ENCODE data around the gene CHST1. TPM values are rescaled to one million over a fixed set of nuclear protein-coding genes. Genes with fewer than 3 reads are reported as not detected.

The CHST1 gene
- total RNA-seq, 1 donor from 2014 or later: 59.2 TPM

- Mint-ChIP-seq H3K36me3 (ENCODE audit: unreplicated experiment) (peaks cover 5% of the 10 kb centered on the region), H3K9me3 (ENCODE audit: unreplicated experiment) (peaks cover 10% of the 10 kb centered on the region), H3K27ac (ENCODE audit: unreplicated experiment) (no peak overlapping the region), H3K4me3 (ENCODE audit: unreplicated experiment) (no peak overlapping the region), H3K4me1 (ENCODE audit: low read depth, unreplicated experiment) (peaks cover 17% of the 10 kb centered on the region), H3K27me3 (ENCODE audit: unreplicated experiment) (peaks cover 11% of the 10 kb centered on the region)
- DNase-seq: no peak
- no peak for TF ChIP-seq CTCF (IDR thresholded peaks at IDR 0.05; ENCODE audit: partially characterized antibody, unreplicated experiment)
Measured at GRCh38 chr11:45649544-45650165, 15.8 kb downstream of the CHST1 start.

GRCh38 chr11:45648931-45649330 is 16.5 kb downstream of the CHST1 start:
- Mint-ChIP-seq H3K4me1 (ENCODE audit: low read depth, unreplicated experiment) (peaks cover 15% of the 10 kb centered on the region), H3K27ac (ENCODE audit: unreplicated experiment) (peak overlapping the region; percentile 1), H3K9me3 (ENCODE audit: unreplicated experiment) (peaks cover 10% of the 10 kb centered on the region), H3K4me3 (ENCODE audit: unreplicated experiment) (no peak overlapping the region), H3K36me3 (ENCODE audit: unreplicated experiment) (peaks cover 9% of the 10 kb centered on the region), H3K27me3 (ENCODE audit: unreplicated experiment) (peaks cover 12% of the 10 kb centered on the region)
- no peak for TF ChIP-seq CTCF (IDR thresholded peaks at IDR 0.05; ENCODE audit: partially characterized antibody, unreplicated experiment)
- DNase-seq: no peak

GRCh38 chr11:45647786-45648185 is 17.6 kb downstream of the CHST1 start:
- no peak for TF ChIP-seq CTCF (IDR thresholded peaks at IDR 0.05; ENCODE audit: partially characterized antibody, unreplicated experiment)
- H3K27ac Mint-ChIP-seq (ENCODE audit: unreplicated experiment): no peak overlapping the region
- H3K4me3 Mint-ChIP-seq (ENCODE audit: unreplicated experiment): no peak overlapping the region
- no peak for DNase-seq
- peaks cover 8% of the 10 kb centered on the region for H3K4me1 Mint-ChIP-seq (ENCODE audit: low read depth, unreplicated experiment)
- H3K27me3 Mint-ChIP-seq (ENCODE audit: unreplicated experiment): peaks cover 9% of the 10 kb centered on the region
- H3K9me3 Mint-ChIP-seq (ENCODE audit: unreplicated experiment): peaks cover 7% of the 10 kb centered on the region
- peaks cover 13% of the 10 kb centered on the region for H3K36me3 Mint-ChIP-seq (ENCODE audit: unreplicated experiment)

- Mint-ChIP-seq H3K27ac (ENCODE audit: unreplicated experiment) (no peak overlapping the region), H3K27me3 (ENCODE audit: unreplicated experiment) (peaks cover 8% of the 10 kb centered on the region), H3K9me3 (ENCODE audit: unreplicated experiment) (peaks cover 6% of the 10 kb centered on the region), H3K4me3 (ENCODE audit: unreplicated experiment) (no peak overlapping the region), H3K36me3 (ENCODE audit: unreplicated experiment) (peaks cover 15% of the 10 kb centered on the region), H3K4me1 (ENCODE audit: low read depth, unreplicated experiment) (peaks cover 5% of the 10 kb centered on the region)
- no peak for DNase-seq
- TF ChIP-seq CTCF (IDR thresholded peaks at IDR 0.05; ENCODE audit: partially characterized antibody, unreplicated experiment): no peak
Measured at GRCh38 chr11:45647329-45647728, 18.1 kb downstream of the CHST1 start.

- Mint-ChIP-seq H3K27me3 (ENCODE audit: unreplicated experiment) (peaks cover 8% of the 10 kb centered on the region), H3K4me3 (ENCODE audit: unreplicated experiment) (no peak overlapping the region), H3K9me3 (ENCODE audit: unreplicated experiment) (peaks cover 6% of the 10 kb centered on the region), H3K4me1 (ENCODE audit: low read depth, unreplicated experiment) (peaks cover 3% of the 10 kb centered on the region), H3K36me3 (ENCODE audit: unreplicated experiment) (peaks cover 15% of the 10 kb centered on the region), H3K27ac (ENCODE audit: unreplicated experiment) (no peak overlapping the region)
- no peak for TF ChIP-seq CTCF (IDR thresholded peaks at IDR 0.05; ENCODE audit: partially characterized antibody, unreplicated experiment)
- DNase-seq: no peak
Measured at GRCh38 chr11:45646275-45646927, 19.0 kb downstream of the CHST1 start.
